Hepatocyte (in vitro differentiated cells): ENCODE data around the gene EXOC4.

Source experiments
- EZH2 ChIP-seq: fragments of 200-600 bp; sonication (generic); IDR thresholded peaks from 2 replicates; pipeline ENCODE4 v1.6.1; 2016; ENCODE audit warnings: antibody characterized with exemption, mild to moderate bottlenecking, borderline replicate concordance
- EZH2phosphoT487 ChIP-seq: fragments of 200-600 bp; sonication (generic); IDR thresholded peaks from one replicate; pipeline ENCODE4 v1.6.1; 2018; ENCODE audit warnings: antibody characterized with exemption, mild to moderate bottlenecking, low read depth, moderate library complexity; ENCODE audit not compliant: unreplicated experiment, severe bottlenecking

DNA sequence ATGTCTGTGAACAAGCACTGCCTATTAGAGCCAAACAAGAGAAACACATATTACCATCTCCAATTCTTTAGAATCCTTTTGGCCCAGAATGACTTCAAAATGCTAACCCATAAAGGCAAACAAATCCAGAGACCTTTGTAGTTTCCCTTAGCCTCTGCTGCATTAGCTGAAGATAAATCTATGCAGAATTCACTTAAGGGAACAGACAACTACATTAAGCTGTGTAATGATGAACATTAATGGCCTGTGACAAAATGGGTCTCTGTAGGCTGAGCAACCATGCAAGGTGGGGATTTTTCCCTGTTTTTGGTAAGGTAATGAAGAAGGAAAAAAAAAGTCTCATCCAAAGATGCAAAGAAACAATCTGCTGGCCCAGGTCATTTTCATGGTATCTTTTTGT is 411.6 kb downstream of the EXOC4 start:
- TF ChIP-seq EZH2phosphoT487: no peak
- TF ChIP-seq EZH2: no peak
